Liver (tissue), 9 donors: Measurements from ENCODE around the gene GAS6. TPM values are rescaled to one million over a fixed set of nuclear protein-coding genes. Genes with fewer than 3 reads are reported as not detected.

Experiments
- DNase-seq: peaks from one replicate; pipeline ENCODE4 v3.0.0-alpha.2; 2017; ENCODE audit warnings: low spot score
- H3K27ac ChIP-seq, 2 donors: one replicate each; pipeline ENCODE4 v1.7.0; 2013; ENCODE audit warnings: inconsistent platforms in 2 of 2, low read length in 2 of 2, control low read depth in 1 of 2, low read depth in 1 of 2, mild to moderate bottlenecking in 1 of 2
- H3K27me3 ChIP-seq, 4 donors: one replicate each; pipeline versions ENCODE4 v1.6.1 to v1.7.0; 2013; ENCODE audit warnings: low read length in 3 of 4, inconsistent platforms in 1 of 4, mild to moderate bottlenecking in 1 of 4, moderate library complexity in 1 of 4; ENCODE audit not compliant: control insufficient read depth in 4 of 4, insufficient read depth in 4 of 4
- H3K36me3 ChIP-seq, 4 donors: one replicate each; pipeline versions ENCODE4 v1.6.1 to v1.7.0; 2013; ENCODE audit warnings: low read length in 3 of 4, mild to moderate bottlenecking in 3 of 4, low read depth in 1 of 4, moderate library complexity in 1 of 4; ENCODE audit not compliant: control insufficient read depth in 4 of 4, insufficient read depth in 3 of 4
- H3K4me1 ChIP-seq, 4 donors: one replicate each; pipeline versions ENCODE4 v1.6.1 to v1.7.0; 2013; ENCODE audit warnings: low read length in 3 of 4, mild to moderate bottlenecking in 3 of 4, moderate library complexity in 1 of 4; ENCODE audit not compliant: control insufficient read depth in 4 of 4, insufficient read depth in 4 of 4
- H3K4me3 ChIP-seq, 3 donors: one replicate each; pipeline versions ENCODE4 v1.6.1 to v1.7.0; 2013; ENCODE audit warnings: low read length in 3 of 3, control low read depth in 1 of 3, low read depth in 1 of 3, mild to moderate bottlenecking in 1 of 3
- H3K9ac ChIP-seq, 2 donors: one replicate each; pipeline ENCODE4 v1.7.0; 2013; ENCODE audit warnings: low read length in 2 of 2, mild to moderate bottlenecking in 2 of 2, moderate library complexity in 2 of 2, control low read depth in 1 of 2, low read depth in 1 of 2
- H3K9me3 ChIP-seq, 4 donors: one replicate each; pipeline versions ENCODE4 v1.6.1 to v1.7.0; 2013; ENCODE audit warnings: low read length in 3 of 4; ENCODE audit not compliant: control insufficient read depth in 4 of 4
- ATF3 ChIP-seq: IDR thresholded peaks from 2 replicates; pipeline ENCODE4 v1.6.1; 2016; ENCODE audit warnings: antibody characterized with exemption
- EGR1 ChIP-seq, 2 donors: IDR thresholded peaks; 2 replicates each; pipeline ENCODE4 v1.6.1; 2016 to 2018; ENCODE audit warnings: antibody characterized with exemption in 2 of 2, low read depth in 2 of 2
- FOXA1 ChIP-seq: IDR thresholded peaks from 2 replicates; pipeline ENCODE4 v1.6.1; 2016; ENCODE audit warnings: antibody characterized with exemption
- FOXA2 ChIP-seq: IDR thresholded peaks from 2 replicates; pipeline ENCODE4 v1.6.1; 2016; ENCODE audit warnings: antibody characterized with exemption
- GABPA ChIP-seq, 2 donors: IDR thresholded peaks in 1 of 2; conservative IDR thresholded peaks in 1 of 2; 2 replicates each; pipeline ENCODE4 v1.6.1; 2016; ENCODE audit warnings: antibody characterized with exemption in 2 of 2, mild to moderate bottlenecking in 1 of 2, moderate library complexity in 1 of 2
- JUND ChIP-seq, 2 donors: IDR thresholded peaks; 2 replicates each; pipeline ENCODE4 v1.6.1; 2016; ENCODE audit warnings: antibody characterized with exemption in 2 of 2
- MAX ChIP-seq: IDR thresholded peaks from 2 replicates; pipeline ENCODE4 v1.6.1; 2016; ENCODE audit warnings: antibody characterized with exemption
- NR2F2 ChIP-seq: IDR thresholded peaks from 2 replicates; pipeline ENCODE4 v1.6.1; 2016; ENCODE audit warnings: antibody characterized with exemption
- RAD21 ChIP-seq, 2 donors: IDR thresholded peaks; 2 replicates each; pipeline ENCODE4 v1.6.1; 2016; ENCODE audit warnings: antibody characterized with exemption in 2 of 2, mild to moderate bottlenecking in 2 of 2
- REST ChIP-seq: IDR thresholded peaks from 2 replicates; pipeline ENCODE4 v1.6.1; 2016; ENCODE audit warnings: antibody characterized with exemption, mild to moderate bottlenecking
- SP1 ChIP-seq: IDR thresholded peaks from 2 replicates; pipeline ENCODE4 v1.6.1; 2018; ENCODE audit warnings: antibody characterized with exemption, mild to moderate bottlenecking
- WGBS: extraction: QIAGEN DNeasy Blood & Tissue Kit; methylation state at CpG from one replicate; pipeline ENCODE4 v1.1.7; 2013; 5-methylcytosine and 5-hydroxymethylcytosine counted together
- polyA plus RNA-seq, 2 donors: library from polyadenylated mRNA; stranded (reverse) in 1 of 2; unstranded in 1 of 2; fragments of 200-250 nt in 1 of 2; fragments of >200 nt in 1 of 2; fragmentation: Nextera tagmentation in 1 of 2; extraction: Ambion mirVana in 1 of 2; gene quantifications; one replicate each; pipeline versions ENCODE4 v1.2.1 to v1.2.3, GENCODE V29; 2013 to 2015
- total RNA-seq, 2 donors: library from RNA; depleted of rRNA; stranded (reverse); fragments of >200 nt; gene quantifications; one replicate each; pipeline ENCODE4 v1.2.3, GENCODE V29; 2014
- donor health status: healthy.
- donor health status: healthy.
- donor health status: healthy.
- donor health status: healthy.
- donor health status: healthy.

The GAS6 gene
- total and polyA plus RNA-seq, 4 donors = 2.5 to 30.2 (median 9.1) TPM

GRCh38 chr13:113877149-113877990 lies 13.5 kb upstream of the GAS6 start:
- TF ChIP-seq EGR1 (IDR thresholded peaks at IDR 0.05; ENCODE audit: low read depth in 2 of 2) (no peak), FOXA1 (no peak), REST (no peak), MAX (no peak), NR2F2 (no peak), GABPA (IDR thresholded peaks at IDR 0.05 in 1 of 2, conservative IDR thresholded peaks at IDR 0.05 in 1 of 2) (no peak), FOXA2 (no peak), SP1 (no peak), ATF3 (no peak), RAD21 (IDR thresholded peaks at IDR 0.05) (no peak)
- no peak for DNase-seq
- H3K9me3 ChIP-seq = no peaks in the 10 kb centered on the region
- H3K36me3 ChIP-seq = no peaks in the 10 kb centered on the region
- H3K27me3 ChIP-seq = no peaks in the 10 kb centered on the region
- no peak overlapping the region for H3K27ac ChIP-seq
- no peak overlapping the region for H3K4me3 ChIP-seq
- H3K4me1 ChIP-seq = no peaks in the 10 kb centered on the region
- WGBS = 92% methylated on average over 21 of the region's 21 CpGs
- H3K9ac ChIP-seq = no peak overlapping the region

- Histone ChIP-seq H3K4me3 (no peak overlapping the region), H3K27ac (no peak overlapping the region), H3K9me3 (no peaks in the 10 kb centered on the region), H3K9ac (no peak overlapping the region), H3K27me3 (no peaks in the 10 kb centered on the region), H3K4me1 (no peaks in the 10 kb centered on the region), H3K36me3 (no peaks in the 10 kb centered on the region)
- DNase-seq = no peak
- 77% methylated on average over 18 of the region's 18 CpGs for WGBS
- TF ChIP-seq FOXA1 = no peak
- TF ChIP-seq JUND (IDR thresholded peaks at IDR 0.05) = no peak
- TF ChIP-seq NR2F2 = no peak
- TF ChIP-seq MAX = no peak
- no peak for TF ChIP-seq GABPA (IDR thresholded peaks at IDR 0.05 in 1 of 2, conservative IDR thresholded peaks at IDR 0.05 in 1 of 2)
Observed at GRCh38 chr13:113876346-113877148, 12.7 kb upstream of the GAS6 start.
